GM12892 (cell line): ENCODE measurements around the gene CYP1A2.

Experiments
- POLR2A ChIP-seq: IDR thresholded peaks from 2 replicates; pipeline ENCODE4 v1.6.1; 2011; ENCODE audit warnings: low read depth, low read length, control low read depth
- TAF1 ChIP-seq: IDR thresholded peaks from 2 replicates; pipeline ENCODE4 v1.6.1; 2011; ENCODE audit warnings: low read depth, mild to moderate bottlenecking, control low read depth, low read length, borderline replicate concordance

DNA sequence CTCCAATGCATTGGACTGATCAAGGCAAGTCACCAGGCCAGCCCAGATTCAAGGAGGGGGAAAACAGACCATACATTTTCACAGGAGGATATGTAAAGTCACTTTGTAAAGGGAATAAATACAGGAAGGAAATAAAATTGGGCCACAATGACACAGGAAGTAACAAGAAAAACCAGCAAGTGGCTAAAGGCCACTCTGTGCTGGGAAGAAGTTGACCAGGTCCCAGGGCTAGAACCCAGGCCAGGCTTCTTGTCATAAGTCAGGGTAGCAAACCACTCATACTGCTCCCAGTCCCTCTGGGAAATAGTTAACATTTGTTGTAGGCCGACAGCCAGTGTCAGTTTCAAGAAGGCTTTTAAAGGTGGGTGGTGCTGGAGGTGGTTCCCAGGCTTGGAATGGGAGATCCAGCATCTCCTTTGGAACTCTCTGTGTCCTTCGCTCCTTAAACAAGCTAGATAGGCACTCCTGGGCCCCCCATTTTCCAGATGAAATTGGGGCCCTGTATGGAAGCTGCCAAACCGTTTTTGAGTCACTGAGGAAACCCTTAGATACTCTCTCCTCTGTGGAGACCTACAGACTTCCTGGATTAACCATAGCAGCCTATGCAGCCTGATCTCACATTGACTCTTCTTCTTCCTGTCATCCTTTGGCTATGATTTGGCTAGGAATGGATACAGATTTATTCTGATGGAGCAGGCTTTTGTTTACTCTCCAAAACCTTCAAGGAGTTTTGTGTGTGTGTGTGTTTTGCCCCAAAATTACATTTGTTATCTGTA is 38.1 kb upstream of the CYP1A2 start:
- no peak for TF ChIP-seq POLR2A
- no peak for TF ChIP-seq TAF1
